Stimulated activated CD8-positive, alpha-beta memory T cell treated with anti-CD3 and anti-CD28 coated beads, Interleukin-15, amount 100 ng/mL, for 1 hour (primary cell): ENCODE results near the gene FAM110D.

ENCODE experiments used
- DNase-seq: peaks from one replicate; pipeline ENCODE4 v3.0.0-alpha.2; 2020; ENCODE audit warnings: low read depth

Gene FAM110D

DNA sequence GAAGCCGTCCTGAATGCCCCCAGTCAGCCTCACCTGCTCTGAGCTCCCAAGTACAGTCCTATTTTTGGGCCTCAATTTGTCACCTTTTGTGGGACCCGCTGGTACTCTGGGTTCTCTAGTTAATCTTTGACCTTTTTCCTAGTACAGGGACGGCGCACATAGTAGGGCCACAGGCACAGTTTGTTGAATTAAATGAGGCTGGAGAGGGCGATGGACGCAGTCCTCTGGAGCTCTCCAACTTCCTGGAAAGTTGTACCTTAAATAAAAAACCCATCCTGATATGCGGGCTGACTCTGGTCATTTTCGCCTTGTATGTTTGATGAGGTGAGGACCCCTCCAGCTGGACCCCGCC lies 4.8 kb downstream of the FAM110D start:
- DNase-seq = no peak

DNA sequence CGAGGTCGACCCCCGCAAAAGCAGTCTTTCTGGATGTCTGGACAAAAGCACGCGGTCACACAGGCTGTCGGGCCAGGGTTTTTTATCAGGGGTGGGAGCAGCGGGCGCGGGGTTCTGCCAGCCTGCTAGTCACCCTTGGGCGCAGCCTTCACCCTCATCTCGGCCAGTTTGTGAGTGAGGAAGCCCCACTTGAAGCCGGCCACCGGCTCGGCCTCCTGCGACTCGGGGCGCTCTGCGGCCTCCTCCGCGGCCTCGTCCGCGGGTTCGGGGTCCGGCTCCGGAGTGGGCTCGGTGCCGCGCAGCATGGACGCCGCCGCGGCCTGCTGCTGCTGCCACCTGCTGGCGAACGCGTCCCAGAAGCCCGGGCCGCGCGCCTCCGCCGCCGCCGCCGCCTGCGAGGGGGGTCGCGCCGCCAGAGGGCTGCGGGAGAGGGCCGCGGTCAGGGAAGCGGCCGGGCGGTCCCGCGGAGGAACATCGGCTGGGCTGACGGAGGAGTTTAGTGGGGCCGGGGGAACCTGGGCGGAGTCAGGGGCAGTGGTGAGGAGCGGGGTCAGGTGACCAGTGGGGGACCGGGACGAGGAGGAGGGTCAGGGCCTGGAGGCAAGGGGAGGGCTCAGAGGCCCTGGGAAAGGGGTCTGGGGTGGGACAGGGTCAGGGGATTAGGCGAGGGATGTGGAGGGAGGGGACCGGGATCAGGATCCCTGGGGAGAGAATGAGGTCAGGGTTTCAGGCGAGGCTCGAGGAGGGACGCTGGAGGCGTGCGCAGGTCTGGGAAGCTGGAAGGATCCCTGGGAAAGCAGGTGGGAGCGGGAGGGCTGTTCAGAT lies 5.4 kb downstream of the FAM110D start:
- DNase-seq = no peak

DNA sequence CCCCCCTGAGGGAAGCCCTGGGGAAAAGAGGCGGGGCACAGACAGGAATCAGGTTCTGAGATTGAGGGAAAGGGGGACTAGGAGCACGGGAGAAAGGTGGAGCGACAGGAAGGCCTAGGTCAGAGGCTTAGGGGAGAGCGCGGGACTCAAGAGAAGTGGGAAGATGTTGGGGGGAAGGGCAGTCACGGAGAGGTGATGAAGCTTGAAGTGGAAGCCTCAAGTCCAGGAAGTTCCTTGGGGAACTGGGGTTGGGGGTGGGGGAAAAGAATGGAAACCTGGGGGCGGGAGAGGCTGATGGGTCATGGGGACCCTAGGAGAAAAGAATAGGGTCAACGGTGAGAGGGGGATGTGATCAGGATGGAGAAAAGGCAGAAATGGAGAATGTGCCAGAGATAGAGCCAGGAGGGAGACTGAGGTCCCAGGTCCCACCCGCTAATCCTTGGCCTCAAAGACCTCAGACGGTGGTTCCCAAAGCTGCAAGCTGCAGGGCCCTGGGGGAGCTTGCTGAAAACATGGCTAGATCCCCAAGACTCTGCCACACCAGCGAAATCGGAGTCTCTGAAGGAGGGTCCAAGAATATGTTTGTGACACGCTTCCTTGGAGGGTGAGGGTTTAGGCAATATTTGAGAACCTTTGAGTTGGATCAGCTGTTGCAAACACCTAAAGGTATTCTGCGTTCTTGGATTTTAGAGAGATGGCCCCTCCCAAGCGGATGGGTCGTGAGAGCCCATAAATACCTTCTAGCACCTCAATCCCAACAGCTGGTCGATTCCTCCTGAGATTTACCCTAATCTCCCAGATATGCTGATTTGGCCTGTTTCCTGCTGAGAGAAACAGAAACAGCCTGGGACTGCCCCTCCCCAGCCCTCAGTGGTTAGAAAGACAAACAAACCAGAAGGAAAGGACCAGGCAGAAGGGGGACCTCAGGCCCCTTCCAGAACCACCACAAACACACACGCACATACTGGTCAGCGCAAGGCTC lies 6.3 kb downstream of the FAM110D start:
- DNase-seq = no peak

DNA sequence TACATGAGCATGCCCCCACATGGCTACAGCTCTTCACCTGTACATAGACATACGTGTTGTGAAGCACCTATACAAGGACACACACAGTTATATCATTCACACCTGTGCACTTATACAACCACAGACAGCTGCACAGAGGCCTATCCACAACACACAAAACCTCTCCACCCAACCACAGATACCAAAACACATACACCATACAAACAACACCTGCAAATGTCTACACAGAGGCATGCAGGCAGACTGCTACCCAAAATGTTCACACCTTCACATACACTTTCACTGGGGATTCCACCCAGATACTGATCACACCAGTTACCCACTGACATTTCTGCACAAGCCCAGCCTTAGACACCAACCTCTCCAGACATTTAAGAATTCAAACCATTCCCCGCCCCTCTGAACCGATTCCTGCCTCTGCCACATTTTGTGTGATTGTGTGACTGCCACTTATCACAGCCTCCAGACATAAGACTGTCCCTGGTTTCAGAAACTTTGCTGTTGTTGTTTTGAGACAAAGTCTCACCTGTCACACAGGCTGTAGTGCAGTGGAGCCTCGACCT lies 7.9 kb downstream of the FAM110D start:
- DNase-seq = no peak

DNA sequence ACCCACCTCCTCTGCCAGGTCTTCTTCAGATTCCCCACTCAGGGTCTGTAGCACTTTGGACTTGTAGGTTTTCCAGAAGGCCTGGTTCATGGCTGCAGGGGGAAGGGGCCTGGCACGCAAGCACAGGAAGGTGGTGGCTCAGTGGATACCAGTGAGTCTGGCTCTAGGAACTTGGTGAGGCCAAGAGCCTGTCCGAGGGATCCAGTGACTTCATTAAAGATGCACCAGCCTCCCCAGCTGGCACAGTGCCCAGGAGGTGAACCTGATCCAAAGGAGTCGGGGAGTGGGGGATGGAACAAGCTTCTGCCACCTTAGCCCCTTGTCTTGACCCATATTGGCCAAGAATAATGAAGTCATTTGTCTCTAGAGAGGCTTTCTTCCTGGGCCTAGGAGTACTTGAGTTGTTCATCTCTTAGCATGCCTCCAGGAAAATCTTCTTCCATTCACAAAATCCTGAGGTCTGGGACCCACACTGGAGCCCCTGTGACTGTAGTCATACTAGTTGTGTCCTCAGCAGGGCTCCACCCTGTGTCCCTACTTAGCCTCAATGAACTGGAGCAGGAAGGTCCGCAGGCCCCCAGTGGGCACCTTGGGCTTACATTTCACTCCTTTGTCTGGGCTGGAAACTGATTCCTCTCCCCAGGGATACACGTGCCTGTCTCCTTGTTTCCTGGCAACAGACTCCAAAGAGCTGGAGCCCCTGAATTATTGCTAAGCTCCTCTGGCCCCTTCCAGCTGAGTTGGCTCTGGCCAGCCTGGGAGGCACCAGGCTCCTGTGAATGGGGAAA lies 9.7 kb downstream of the FAM110D start, which contains the start of gene C1orf232:
Gene C1orf232, minus strand, starts transcription at position 554 of the 788 bp plus-strand sequence. Its CDS starts 464 bp downstream, at position 90.
- DNase-seq = no peak

DNA sequence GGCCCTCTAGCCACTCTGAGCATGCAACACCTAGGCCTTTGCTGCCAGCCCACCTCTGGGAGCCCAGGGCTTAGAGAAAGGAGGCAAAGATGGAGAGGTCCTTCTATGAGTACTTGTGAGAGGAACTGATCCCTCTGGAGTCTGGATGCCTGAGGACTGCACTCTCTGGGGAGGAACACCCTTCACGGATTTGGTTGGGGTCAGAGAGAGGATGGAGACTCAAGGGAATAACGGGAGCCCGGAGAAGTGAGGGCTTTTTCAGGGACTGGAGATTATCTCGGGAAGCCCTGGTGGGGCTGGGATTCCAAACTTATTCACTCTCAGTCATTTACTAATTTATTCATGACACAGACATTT lies 10.3 kb downstream of the FAM110D start:
- no peak for DNase-seq

DNA sequence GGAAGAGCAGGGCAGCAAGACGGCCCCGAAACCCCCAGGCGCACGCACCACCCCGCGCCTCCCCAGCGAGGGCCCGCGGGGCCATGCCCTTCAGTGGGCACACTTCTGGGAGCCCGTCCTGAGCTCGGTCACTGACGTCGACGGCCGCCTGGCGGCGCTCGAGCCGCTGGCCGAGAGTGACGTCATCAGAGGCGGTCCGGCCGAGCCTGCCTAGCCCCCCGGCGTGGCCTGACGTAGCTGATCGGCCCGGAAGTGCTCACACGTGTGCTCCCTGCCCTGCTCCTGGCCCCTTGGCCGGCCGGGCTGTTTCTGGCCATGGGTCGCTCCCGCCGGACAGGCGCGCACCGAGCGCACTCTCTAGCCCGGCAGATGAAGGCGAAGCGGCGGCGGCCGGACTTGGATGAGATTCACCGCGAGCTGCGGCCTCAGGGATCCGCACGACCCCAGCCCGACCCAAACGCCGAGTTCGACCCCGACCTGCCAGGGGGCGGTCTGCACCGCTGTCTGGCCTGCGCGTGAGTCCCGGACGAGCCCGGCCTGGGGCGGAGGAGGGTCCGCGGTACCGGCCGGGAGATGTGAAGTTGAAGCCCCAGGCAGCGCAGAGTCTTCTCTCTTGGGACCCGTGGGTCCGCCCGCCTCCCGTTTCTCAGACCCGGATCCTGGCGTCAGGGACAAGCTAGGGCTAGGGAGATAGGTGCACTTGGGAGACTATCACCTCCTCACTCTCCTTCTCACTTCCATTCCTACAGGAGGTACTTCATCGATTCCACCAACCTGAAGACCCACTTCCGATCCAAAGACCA lies 11.0 kb downstream of the FAM110D start, which contains the start of gene ZNF593:
Gene ZNF593, plus strand, starts transcription at position 240 of the 803 bp plus-strand sequence. Its CDS starts 76 bp downstream, at position 316.
- peak; percentile 70 for DNase-seq

DNA sequence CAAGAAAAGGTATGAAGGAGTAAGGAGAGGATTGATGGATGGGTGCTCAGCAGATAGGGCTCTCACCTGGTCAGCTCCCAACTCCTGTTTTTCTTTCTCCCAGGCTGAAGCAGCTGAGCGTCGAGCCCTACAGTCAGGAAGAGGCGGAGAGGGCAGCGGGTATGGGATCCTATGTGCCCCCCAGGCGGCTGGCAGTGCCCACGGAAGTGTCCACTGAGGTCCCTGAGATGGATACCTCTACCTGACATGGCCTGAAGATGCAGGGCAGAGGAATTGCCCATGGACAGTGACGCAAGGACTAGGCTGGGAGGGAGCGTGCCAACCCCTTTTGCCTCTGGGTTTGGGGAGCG lies 11.6 kb downstream of the FAM110D start:
- no peak for DNase-seq

DNA sequence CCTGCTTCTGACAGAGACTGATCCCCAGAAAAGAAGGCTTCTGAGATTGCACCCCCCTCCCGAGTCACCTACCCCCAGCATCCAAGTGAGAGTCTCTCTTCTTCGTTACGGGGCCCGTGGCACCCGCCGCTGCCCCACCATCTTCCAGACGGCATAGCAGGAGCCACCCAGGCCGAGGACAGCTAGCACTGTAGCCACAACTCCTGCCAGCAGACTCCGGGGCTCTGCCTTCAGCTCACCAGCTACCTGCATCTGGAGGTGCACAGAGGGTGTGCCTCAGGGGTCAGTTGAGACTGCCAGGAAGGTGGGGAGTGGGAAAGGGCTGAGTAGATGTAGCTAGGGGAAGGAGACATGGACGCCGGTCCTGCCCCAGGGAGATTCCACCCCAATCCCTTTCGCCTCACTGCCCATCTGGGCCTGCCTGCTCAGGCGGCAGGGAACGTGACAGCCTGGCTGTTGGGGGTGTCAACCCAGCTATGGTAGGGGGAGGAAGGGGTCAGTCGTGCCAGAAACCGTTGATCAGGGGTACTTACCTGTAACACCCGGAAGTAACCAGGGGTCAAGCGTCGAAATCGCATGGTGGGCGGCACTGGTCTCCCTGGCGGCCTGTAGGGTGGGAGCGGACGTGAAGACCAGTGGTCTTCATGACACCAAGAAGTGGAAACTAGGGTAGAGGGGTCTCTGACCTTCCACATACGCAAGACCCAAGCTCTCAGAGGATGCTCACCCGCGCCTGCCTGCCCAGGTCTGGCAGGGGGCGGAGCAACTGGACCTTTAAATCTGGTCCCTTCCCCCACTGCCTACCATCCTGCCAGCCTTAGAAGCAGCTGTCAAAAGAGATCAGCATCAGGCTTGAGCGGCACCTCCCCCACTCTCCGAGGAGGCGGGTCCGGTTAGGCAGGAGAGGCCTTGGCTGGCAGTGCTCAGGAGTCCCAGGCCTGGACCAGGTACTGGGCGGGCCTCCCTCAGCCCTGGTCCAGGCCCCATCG lies 12.5 kb downstream of the FAM110D start, which contains the start of gene ZNF593OS:
Gene ZNF593OS, minus strand, starts transcription at position 749 of the 989 bp plus-strand sequence. Its CDS starts 171 bp downstream, at position 578.
- DNase-seq = no peak

DNA sequence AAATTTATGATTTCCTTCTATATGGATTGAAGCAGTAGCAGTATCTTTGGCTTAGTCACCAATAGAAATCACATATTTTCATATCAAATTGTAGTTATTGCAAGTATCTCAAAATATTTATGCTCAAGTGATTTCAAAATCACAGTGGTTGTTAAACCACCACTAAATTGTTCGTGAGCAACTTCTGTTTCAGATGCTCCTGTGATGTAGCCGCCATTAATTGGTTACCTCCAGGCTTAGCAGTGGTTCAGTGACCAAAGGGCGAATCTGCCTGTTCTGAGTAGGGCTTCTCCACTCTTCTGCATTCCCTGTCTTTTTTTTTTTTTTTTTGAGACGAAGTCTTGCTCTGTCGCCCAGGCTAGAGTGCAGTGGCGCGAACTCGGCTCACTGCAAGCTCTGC lies 16.5 kb downstream of the FAM110D start:
- no peak for DNase-seq

DNA sequence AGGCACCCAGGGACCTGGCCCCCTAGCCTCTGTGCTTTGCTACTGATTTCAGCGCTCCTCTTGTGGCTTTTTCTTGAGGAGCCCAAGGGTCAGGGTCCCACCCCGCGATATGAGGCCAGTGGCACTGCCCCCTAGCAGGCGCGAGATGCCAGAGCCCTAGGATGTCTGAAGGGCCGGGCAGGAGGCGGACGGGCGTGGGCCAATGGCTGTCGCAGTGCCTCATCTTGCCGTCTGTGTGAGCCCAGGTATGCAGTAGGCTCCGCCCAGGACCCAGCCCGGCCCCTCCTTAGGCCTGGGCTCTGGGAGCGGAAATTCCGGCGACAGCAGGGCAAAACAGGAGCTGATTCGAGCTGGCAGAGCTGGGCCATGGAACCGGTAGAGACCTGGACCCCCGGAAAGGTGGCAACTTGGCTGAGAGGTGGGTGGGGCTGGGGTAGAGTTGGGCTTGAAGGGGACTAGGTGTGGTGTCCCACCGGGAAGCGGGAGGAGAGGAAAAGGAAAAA lies 18.4 kb downstream of the FAM110D start, which contains the start of gene CNKSR1:
Gene CNKSR1, plus strand, starts transcription at position 310 of the 503 bp plus-strand sequence. Its CDS starts 57 bp downstream, at position 367.
- DNase-seq = no peak

DNA sequence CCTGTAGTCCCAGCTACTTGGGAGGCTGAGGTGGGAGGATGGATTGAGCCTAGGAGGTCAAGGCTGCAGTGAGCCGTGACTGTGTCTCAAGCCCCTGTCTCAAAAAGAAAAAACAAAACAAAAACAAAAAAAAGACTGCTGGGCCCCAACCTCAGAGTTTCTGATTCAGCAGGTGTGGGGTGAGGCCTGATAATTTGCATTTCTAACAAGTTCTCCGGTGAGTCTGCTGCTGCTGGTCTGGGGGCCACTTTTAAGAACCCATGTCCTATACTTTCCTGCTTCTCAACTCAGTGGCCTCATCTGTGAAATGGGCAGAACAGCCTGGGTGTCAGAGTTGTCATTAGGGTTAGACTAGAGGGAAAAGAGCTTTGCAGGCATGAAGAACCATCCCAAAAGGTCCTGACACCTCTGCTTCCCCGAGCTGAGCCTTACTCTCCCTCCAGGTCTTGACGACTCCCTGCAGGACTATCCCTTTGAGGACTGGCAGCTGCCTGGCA lies 21.2 kb downstream of the FAM110D start:
- no peak for DNase-seq

DNA sequence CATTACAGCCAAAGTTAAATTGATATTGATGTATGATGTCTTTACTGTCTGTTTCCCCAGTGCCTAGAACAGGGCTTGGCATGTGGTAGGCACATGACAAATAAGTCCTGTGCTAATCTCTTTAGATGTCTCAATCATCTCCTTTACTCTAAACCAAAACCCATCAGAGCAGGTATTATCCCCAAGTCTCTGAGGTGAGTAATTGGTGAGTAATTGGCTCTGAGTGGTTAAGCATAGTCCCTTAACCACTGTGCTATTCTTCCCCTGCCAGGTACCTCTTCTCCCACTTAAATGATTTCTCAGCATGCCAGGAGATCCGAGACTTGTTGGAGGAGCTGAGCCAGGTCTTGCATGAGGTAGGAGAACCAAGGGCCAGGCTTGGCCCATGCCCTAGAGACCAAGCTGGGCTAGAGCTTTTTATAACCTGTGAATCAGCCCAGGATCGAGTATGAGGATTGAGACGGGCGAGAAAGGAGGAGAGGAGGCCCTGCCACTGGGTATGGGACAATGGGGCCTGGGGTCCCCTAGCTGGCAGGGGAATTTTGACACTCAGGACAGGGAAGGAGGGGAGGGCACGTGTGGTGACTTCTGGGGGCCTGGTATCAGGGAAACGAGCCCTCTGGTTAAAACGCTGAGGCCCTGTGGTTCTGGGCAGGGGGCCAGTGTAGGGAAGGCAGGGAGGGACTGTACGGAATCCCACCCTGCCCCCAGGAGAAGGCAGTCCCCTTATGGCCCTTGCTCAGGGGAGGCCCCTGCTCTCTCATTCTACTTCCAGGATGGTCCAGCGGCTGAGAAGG lies 22.9 kb downstream of the FAM110D start:
- no peak for DNase-seq

DNA sequence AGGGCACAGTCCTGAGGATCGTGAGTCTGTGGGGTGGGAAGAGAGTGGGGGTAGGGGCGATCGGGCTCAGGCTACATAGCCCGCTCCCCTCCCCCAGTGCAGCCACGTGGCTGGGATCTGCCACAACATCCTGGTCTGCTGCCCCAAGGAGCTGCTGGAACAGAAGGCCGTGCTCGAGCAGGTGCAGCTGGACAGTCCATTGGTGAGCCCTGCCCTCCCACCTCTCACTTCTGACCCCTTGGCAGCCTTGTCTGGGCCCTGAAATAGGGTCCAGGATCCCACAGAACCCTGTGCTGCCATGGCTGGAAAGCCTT lies 23.5 kb downstream of the FAM110D start:
- DNase-seq = no peak

DNA sequence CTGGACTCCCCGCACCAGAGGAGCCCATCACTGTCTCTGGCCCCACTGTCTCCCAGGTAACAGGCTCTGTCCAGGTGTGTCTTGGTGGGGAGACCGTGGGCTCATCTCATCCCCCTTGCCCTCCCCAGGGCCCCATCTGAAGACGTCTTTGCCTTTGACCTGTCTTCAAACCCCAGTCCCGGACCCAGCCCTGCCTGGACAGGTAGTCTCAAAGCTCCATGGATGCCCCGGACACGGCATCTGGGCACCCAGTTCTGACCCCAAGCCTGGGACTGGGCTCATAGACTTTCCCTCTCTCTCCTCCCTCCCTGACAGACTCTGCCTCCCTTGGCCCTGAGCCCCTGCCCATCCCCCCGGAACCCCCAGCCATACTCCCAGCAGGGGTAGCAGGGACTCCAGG lies 25.2 kb downstream of the FAM110D start:
- no peak for DNase-seq

DNA sequence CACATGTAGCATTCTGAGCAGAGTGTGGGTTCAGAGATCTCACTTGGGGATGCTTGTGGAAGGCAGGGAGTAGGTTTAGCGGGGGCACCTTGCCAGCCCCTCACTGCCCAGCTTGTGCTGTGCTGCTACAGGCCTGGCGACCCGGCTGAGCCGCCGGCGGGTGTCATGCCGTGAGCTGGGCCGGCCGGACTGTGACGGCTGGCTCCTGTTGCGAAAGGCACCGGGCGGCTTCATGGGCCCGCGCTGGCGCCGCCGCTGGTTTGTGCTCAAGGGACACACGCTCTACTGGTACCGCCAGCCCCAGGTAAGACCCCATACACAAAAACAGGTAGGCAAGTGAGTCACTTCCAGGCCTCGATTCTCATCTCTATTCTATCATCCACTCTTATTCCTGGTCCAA lies 26.0 kb downstream of the FAM110D start:
- no peak for DNase-seq

DNA sequence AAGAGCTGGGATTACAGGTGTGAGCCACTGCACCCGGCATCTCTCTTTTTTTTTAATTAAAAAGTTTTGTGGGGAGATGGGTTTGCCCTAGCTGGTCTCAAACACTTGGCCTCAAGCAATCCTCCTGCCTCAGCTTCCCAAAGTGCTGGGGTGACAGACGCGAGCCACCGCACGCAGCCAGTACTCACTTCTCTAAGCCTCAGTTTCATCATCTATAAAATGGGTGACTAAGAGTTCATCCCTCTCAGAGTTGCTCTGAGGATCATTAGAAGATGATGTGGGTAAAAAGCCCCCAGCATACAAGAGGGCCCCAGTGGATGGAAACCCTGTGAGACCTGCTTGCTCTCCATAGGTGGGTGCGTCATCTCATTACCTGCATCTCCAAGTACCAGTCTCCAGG lies 29.0 kb downstream of the FAM110D start:
- no peak for DNase-seq

DNA sequence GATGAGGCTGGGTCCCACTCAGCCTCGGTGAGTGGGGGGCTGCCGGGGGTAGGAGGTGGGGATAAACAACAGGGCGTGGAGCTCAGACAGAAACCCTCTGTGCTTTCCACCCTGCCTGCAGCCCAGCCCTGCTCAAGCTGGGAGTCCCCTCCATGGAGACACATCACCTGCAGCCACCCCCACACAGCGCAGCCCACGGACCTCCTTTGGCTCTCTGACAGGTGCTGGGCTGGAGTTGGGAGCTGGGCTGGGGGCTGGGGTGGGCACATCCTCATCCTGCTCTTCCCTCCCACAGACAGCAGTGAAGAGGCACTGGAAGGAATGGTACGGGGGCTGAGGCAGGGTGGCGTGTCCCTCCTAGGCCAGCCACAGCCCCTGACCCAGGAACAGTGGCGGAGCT lies 29.6 kb downstream of the FAM110D start:
- no peak for DNase-seq
